ENCODE measurements around the gene CCDC54. TPM values are rescaled to one million over a fixed set of nuclear protein-coding genes. Genes with fewer than 3 reads are reported as not detected.

The CCDC54 gene
- total RNA-seq, 2 experiments from 2014 or later = not detected

DNA sequence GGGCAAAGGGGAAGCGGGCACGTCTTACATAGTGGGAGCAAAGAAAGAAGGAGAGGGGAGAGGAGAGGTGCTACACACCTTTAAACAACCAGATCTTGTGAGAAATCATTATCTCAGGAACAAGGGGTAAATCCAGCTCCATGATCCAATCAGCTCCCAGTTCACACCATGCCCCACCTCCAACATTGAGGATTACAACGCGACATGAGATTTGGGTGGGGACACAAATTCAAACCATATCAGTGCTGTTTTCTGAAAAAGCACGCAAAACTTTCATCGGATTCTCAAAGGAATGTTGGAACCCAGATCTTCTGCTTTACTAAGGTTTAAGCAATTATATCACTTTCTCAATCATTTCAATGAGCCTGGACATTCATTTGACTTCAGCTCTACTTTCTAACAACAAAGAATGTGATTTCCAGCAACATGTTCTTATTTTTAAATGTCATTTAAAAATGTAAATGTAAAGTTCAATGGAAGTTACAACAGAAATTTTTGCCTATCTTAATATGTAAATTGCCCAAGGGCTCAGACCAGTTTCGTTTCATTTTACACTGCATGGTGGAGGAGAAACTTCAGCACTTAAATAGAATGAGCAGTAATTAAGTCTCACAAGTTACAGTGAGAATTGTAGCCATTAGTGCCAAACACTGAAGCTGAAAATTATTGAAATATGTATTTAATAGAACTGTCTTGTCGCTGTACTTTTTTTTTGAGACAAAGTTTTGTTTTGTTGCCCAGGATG is 8.4 kb upstream of the CCDC54 start:
- Mint-ChIP-seq H3K4me3 (no peak overlapping the region), H3K27me3 (peaks cover 4% of the 10 kb centered on the region), H3K4me1 (ENCODE audit: low read depth) (no peaks in the 10 kb centered on the region), H3K36me3 (ENCODE audit: low read depth) (no peaks in the 10 kb centered on the region), H3K27ac (no peak overlapping the region), H3K9me3 (no peaks in the 10 kb centered on the region)
- ChIA-PET POLR2A (no interaction called here), CTCF (no interaction called here)
- TF ChIP-seq, protein P1, sequence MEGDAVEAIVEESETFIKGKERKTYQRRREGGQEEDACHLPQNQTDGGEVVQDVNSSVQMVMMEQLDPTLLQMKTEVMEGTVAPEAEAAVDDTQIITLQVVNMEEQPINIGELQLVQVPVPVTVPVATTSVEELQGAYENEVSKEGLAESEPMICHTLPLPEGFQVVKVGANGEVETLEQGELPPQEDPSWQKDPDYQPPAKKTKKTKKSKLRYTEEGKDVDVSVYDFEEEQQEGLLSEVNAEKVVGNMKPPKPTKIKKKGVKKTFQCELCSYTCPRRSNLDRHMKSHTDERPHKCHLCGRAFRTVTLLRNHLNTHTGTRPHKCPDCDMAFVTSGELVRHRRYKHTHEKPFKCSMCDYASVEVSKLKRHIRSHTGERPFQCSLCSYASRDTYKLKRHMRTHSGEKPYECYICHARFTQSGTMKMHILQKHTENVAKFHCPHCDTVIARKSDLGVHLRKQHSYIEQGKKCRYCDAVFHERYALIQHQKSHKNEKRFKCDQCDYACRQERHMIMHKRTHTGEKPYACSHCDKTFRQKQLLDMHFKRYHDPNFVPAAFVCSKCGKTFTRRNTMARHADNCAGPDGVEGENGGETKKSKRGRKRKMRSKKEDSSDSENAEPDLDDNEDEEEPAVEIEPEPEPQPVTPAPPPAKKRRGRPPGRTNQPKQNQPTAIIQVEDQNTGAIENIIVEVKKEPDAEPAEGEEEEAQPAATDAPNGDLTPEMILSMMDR (IDR thresholded peaks at IDR 0.05) = no peak
- Histone ChIP-seq H3K27me3 (ENCODE audit: control insufficient read depth in 1 of 2, insufficient read depth in 2 of 2, low read length in 2 of 2) (no peaks in the 10 kb centered on the region), H3K4me1 (ENCODE audit: insufficient read depth, low read length) (no peaks in the 10 kb centered on the region), H3K27ac (ENCODE audit: low read depth in 1 of 2, low read length in 2 of 2) (no peak overlapping the region), H3K4me3 (ENCODE audit: low read length) (no peak overlapping the region), H3K9me3 (ENCODE audit: control insufficient read depth in 1 of 2, insufficient read depth in 1 of 2, low read length in 2 of 2) (no peaks in the 10 kb centered on the region), H3K36me3 (ENCODE audit: insufficient read depth, low read length) (no peaks in the 10 kb centered on the region)
- intact Hi-C loops (cut with DNase I, micrococcal nuclease) = no loop called here
- ATAC-seq (ENCODE audit: poor library complexity) (no peak), DNase-seq (no peak)

DNA sequence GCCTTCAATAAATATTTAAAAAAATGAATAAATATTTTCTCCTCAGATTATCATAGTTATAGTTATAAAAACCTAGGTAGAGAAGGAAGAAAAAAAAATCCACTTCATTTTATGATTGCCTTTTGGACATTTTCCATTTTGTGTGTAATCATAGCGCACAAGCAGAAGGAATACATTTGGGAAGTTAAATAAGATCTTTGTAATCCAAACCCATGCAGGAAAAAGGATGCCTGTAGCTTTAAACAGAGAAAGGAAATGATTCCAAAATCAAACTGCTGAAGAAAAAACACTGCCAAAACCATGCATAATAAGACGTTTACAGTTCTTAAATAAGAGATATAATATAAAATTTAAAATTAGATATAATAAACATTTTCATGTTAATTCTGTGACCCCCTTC is 7.4 kb upstream of the CCDC54 start:
- no peaks in the 10 kb centered on the region for H3K9me3 Mint-ChIP-seq
- TF ChIP-seq, protein P1 (IDR thresholded peaks at IDR 0.05) = no peak
- no peak overlapping the region for H3K4me3 Mint-ChIP-seq
- no peak overlapping the region for H3K4me3 ChIP-seq (ENCODE audit: low read length)
- H3K27ac Mint-ChIP-seq = no peak overlapping the region
- DNase-seq = no peak
- peaks cover 4% of the 10 kb centered on the region for H3K27me3 Mint-ChIP-seq
- no peaks in the 10 kb centered on the region for H3K9me3 ChIP-seq (ENCODE audit: control insufficient read depth in 1 of 2, insufficient read depth in 1 of 2, low read length in 2 of 2)
- no peaks in the 10 kb centered on the region for H3K4me1 ChIP-seq (ENCODE audit: insufficient read depth, low read length)
- no peak for ATAC-seq (ENCODE audit: poor library complexity)
- no peak overlapping the region for H3K27ac ChIP-seq (ENCODE audit: low read depth in 1 of 2, low read length in 2 of 2)
- POLR2A ChIA-PET = no interaction called here
- H3K4me1 Mint-ChIP-seq (ENCODE audit: low read depth) = no peaks in the 10 kb centered on the region
- CTCF ChIA-PET = no interaction called here
- intact Hi-C loops (cut with DNase I, micrococcal nuclease) = no loop called here
- H3K36me3 Mint-ChIP-seq (ENCODE audit: low read depth) = no peaks in the 10 kb centered on the region
- H3K36me3 ChIP-seq (ENCODE audit: insufficient read depth, low read length) = no peaks in the 10 kb centered on the region
- H3K27me3 ChIP-seq (ENCODE audit: control insufficient read depth in 1 of 2, insufficient read depth in 2 of 2, low read length in 2 of 2) = no peaks in the 10 kb centered on the region

DNA sequence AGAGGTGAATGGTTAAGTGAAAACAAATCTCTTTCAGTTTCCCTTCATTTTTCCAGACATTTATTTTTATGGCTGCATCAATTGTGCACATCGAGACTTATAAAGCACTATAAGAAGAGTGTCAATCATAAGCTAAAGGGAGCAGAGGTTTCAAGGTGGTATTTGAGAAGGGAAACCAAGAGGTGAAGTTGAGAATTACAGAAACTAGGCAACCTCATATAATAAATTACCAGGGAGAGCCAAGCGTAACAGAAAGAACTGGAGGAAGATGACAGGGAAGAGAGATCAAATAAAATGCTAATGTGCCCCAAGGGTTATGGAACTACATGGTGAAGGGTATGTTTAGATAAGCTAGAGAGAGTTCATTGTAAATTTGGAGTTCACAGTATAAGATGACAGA is 6.3 kb upstream of the CCDC54 start:
- DNase-seq (no peak), ATAC-seq (ENCODE audit: poor library complexity) (no peak)
- intact Hi-C loops (cut with DNase I, micrococcal nuclease) = no loop called here
- Mint-ChIP-seq H3K36me3 (ENCODE audit: low read depth) (no peaks in the 10 kb centered on the region), H3K27ac (no peak overlapping the region), H3K27me3 (peaks cover 4% of the 10 kb centered on the region), H3K9me3 (no peaks in the 10 kb centered on the region), H3K4me3 (no peak overlapping the region), H3K4me1 (ENCODE audit: low read depth) (no peaks in the 10 kb centered on the region)
- Histone ChIP-seq H3K36me3 (ENCODE audit: insufficient read depth, low read length) (no peaks in the 10 kb centered on the region), H3K27ac (ENCODE audit: low read depth in 1 of 2, low read length in 2 of 2) (no peak overlapping the region), H3K4me1 (ENCODE audit: insufficient read depth, low read length) (no peaks in the 10 kb centered on the region), H3K4me3 (ENCODE audit: low read length) (no peak overlapping the region), H3K9me3 (ENCODE audit: control insufficient read depth in 1 of 2, insufficient read depth in 1 of 2, low read length in 2 of 2) (no peaks in the 10 kb centered on the region), H3K27me3 (ENCODE audit: control insufficient read depth in 1 of 2, insufficient read depth in 2 of 2, low read length in 2 of 2) (no peaks in the 10 kb centered on the region)
- TF ChIP-seq, protein P1 (IDR thresholded peaks at IDR 0.05) = no peak
- CTCF ChIA-PET = no interaction called here
- POLR2A ChIA-PET = no interaction called here

All from CD4-positive, alpha-beta T cell (primary cell).